Stimulated activated CD4-positive, alpha-beta T cell treated with anti-CD3 and anti-CD28 coated beads, Interleukin-15, amount 100 ng/mL, for 48 hours (primary cell): Measurements from ENCODE around the gene PDE9A.
"Not testable (repeated sequence)": the region's sequence is repeated elsewhere in the genome, so short reads cannot be mapped to it uniquely, and the experiment has no call there.

Source experiments
- DNase-seq, 2 donors: peaks; one replicate each; pipeline ENCODE4 v3.0.0-alpha.2; 2020; ENCODE audit warnings: low read depth in 2 of 2

PDE9A gene

DNA sequence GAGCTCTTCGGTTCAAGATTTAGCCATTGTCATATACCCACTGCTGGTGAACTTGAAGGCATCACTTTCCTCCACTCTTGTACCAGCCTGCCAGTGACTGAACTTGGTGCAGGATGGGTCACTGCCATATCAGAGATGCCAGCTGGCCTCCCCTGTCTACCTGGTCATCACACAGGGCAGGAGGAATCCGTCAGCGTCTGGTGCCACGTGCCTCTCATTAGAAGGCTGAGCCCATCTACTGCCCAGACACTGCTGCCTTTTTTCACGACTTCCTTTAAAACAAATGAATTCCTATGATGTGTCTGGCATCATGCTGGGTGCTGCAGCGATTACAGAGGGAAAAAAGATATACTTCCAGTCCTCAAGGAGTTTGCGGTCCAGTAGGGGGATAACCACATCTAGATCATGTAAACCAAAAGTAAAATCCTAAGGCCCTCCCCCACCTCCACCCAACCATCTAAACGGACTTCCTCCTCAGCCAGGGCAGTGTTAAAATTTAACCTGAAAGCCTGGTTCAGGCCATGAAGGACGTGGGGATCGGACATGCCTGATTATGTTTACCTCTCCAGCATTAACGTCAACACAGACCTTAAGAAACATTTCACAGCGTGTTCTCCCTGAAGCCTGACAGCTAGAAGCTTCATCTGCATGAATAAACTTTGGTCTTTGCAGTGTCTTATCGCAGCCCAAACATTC is 29.2 kb upstream of the PDE9A start:
- no peak for DNase-seq

DNA sequence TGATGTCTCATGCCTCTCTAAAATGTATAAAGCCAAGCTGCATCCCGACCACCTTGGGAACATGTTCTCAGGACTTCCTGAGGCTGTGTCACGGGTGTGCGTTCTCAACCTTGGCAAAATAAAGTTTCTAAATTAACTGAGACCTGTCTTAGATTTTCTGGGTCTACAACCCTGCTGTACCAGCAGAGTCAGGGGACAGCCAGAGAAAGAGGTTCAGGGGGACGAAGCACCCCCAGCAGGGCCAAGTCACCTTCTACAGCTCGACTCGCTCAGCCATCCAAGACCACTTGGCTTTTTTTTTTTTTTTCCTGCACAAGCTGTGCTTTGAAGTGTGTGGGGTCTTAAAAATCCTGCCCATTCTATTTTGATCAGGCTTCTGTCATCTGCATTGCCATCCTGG is 28.5 kb upstream of the PDE9A start:
- no peak for DNase-seq

DNA sequence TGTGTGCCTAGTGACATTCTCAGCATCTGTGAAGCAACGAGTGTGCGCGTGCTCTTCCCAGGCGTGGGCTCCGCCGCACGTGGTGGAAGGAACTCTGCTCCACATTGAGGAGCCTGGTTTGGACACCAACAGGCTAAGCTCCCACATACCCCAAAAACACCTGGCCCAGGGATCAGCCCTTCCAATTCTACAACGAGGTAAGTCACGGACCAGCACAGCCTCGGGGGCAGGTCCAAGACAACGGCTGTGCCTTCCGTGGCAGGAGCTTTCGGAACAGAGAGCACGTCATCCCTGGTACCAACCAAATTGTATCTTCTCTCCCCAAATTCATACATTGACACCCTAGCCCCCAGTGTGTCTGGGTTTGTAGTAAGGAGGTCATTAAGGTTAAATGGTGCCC is 27.2 kb upstream of the PDE9A start:
- no peak for DNase-seq

DNA sequence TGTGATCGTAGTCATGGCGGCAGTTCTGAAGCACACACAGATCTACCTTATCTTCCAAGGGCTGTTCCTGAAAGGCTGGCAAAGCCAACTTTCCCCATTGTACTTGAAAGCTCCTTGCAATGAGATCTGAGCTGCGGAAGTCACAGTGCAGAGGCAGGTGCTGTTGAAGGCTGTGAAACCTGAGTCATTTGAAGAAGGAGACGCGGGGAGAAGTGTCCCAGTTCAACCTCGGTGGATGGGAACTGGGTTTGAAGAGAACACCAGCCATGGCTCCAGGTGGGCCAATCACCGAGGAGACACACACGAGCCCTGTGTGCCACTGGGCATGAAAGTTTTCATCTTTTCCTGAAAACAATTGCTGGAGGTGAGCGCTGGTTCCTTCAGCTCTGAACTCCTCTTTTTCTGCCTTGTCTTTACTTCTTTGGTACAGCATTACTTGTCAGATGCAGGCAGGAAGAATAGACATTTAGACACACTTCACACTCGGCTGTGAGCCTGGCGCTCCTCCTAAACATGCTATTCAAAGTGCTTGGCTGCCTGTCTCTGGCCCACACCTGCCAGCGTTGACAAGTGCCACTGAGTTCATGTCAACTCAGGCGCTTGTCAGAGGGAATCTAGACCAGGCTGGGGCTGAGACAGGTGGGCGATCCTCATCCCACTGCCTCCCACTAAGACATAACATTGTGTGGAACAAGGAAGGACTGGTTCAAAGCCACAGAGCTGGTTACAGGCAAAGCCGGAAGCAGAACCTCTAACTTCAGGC is 25.7 kb upstream of the PDE9A start:
- DNase-seq = no peak

DNA sequence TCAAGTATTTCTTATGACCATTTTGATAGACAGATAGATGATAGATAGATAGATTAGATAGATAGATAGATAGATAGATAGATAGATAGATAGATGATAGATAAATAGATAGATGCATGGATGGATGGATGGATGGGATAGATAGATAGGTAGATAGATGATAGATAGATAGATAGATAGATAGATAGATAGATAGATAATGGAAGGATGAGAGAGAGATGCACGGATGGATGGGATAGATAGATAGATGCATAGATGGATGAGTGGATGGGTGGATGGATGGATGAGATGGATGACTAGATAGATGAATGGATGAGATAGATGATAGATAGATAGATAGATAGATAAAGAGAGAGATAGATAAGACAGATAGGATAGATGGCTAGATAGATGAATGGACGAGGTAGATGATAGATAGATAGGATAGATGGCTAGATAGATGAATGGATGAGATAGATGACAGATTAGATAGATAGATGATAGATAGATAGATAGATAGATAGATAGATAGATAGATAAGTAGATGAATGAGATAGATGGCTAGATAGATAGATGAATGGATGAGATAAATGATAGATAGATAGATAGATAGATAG is 24.9 kb upstream of the PDE9A start:
- DNase-seq = not testable (repeated sequence)

DNA sequence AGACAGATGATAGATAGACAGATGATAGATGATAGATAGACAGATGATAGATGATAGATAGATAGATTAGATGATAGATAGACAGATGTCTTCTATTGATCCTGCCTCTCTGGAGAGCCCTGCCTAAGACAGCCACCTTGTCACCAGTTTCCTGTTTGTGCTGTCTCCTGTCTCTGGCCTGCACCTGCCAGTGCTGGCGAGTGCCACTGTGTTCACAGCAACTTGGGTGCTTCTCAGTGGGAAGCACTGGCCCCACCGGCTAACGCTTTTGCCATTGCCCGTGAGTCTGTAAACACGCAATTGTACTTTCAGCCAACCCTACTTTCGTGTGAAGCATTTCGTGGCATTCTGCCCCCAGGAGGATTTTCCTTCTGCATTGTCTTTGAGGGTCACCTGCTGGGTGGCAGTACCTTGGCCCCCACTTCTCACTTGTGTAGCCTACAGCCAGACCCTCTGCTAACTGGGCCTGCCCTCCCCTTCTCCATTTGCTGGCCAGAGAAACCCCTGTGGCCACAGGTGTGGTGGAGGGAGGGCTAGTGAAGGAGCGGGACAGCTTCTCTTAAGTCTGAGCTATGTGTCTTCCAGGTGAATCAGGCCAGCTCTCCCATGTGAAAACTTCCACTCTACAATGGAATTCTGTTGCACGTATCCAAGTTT is 23.4 kb upstream of the PDE9A start:
- DNase-seq = no peak

DNA sequence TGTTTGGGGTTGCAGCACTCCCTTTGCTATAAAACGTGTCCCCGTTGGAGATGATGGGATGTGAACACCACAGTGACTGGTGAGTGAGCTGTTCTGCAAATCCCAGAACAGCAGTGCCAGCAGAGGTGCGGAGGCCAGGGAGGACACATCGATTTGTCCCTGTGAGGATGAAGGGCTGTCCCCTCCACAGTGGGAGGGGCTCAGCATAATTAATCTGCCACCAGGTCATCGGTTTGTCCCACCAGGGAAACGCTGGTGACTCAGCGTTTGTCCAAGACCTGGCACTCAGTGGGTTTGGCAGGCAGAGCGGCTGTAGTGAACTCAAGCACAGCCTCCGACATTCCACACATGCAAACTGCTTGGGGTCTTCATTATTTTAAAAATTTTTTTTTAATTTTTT is 22.8 kb upstream of the PDE9A start:
- no peak for DNase-seq

DNA sequence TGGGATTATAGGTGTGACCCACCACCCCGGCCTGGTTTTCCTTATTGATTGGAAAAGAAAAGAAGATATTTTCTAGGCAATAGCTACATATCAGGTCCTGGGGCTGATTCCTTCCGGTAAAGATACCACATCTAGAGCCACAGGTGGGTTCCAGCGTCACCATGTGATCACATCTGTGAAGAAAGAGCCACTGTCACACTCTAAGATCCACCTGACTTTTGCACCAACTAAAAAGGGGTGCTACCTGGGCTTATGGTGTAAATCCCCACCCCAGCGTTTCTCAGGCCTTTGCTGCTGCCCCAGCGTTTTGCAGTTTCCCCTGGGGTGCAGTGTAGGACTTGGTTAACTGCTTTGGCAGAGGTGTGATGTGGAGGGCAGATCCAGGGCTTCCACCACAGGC is 22.3 kb upstream of the PDE9A start:
- DNase-seq = no peak

DNA sequence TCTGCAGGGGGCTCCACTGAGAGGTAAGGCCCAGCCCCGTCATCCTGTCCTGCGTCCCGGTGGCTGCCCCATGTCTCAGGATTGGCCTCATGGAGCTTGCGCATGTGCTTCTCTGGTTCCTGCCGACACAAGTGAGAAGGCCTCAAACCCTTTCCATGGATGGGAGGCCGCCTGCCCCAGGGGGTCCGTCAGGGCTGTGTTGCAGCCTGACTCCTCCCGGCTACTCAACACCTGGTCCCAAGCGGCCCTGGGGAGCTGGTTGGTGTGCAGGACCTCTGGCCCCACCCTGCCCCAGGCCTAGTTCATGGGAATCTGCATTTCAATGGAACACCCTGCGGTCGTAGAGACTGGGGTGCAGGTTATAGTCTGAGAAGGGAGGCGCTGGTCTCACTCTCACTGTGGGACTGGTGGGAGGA is 21.1 kb upstream of the PDE9A start:
- no peak for DNase-seq

DNA sequence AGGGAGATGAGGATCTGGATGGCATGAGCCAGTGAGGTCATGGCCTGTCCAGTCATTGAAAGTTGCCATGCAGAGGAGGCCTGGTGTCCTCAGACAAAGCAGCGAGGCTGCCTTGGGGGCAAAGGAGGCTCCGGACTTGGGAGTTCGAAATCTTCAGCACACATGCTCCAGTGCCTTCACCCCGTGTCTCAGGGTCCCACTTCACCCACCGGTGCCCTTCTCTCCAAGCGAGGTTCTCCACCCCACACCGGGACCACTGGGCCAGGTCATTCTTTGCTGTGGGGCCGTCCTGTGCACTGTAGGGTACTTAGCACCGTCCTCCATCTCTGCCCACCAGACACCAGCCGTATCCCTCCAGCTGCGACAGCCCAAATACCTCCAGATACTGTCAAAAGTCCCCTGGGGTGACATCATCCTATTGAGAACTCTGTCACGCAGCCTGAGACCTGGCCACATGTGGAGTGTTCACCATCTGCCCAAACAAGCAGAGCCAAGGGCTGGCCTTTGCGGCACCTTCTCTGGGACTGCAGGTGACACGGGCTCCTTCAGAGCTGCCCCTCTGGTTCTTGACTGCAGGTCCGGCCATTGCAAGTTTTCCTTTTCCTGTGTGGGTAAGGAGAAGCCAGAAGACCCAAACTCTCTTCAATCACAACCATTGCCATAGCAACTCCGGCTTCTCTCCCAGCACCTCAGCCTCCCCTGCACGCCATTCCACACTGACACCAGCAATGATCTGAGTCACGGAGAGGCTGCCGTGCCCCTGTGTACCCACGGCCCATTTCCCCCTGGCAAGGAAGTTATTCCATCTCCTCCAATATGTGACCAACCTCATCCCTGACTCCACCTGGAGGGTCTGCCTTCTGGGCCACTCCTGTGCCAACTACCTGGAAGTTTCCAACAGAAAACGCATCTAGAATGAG is 20.4 kb upstream of the PDE9A start:
- DNase-seq = no peak

DNA sequence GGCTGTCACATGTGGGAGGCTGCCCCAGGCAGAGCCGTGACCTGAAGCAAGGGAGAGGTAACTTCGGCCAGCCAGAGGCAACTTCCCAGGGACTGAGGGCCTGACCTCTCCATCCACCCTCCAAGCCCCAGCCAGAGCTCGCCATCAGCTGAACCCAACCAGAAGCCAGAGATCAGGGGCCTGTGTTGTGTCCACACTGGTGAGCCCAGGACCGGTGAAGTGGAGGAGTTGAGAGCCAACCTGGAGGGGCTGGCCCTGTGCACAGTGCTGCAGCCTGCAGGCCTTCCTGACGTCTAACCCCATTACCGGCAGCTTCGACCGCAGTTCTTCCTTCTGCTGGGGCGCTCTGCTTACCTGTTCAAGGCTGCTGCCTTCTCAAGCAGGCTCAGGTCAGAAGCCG is 19.6 kb upstream of the PDE9A start:
- no peak for DNase-seq

DNA sequence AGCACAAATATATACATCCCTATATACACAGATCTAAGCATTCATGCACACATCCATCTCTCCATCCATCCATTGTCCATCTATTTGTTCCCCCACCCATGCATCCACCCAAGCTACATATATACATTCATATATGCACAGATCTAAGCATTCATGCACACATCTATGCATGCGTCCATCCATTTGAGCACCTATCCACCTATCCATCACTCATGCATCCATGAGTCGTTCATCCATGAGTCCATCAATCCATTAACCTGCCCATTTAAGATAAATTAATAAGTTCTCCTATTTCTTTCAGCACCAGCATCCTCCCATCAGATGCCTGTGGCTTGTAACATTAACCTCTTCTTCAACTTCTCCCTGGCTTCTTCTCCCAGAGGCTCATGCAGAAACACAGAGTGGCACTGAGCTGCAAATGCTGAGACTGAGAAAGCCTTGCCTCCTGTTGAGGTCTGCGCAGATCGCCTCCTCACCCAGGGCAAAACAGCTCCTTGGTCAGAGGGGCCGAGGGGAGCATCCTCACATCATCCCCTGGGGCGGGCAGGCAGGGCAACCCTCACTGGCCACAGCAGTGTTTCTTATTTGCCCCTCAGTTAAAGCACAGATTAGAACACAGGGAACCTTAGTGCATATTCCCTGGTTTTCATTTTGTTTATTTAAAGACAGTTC is 17.4 kb upstream of the PDE9A start:
- DNase-seq = no peak

DNA sequence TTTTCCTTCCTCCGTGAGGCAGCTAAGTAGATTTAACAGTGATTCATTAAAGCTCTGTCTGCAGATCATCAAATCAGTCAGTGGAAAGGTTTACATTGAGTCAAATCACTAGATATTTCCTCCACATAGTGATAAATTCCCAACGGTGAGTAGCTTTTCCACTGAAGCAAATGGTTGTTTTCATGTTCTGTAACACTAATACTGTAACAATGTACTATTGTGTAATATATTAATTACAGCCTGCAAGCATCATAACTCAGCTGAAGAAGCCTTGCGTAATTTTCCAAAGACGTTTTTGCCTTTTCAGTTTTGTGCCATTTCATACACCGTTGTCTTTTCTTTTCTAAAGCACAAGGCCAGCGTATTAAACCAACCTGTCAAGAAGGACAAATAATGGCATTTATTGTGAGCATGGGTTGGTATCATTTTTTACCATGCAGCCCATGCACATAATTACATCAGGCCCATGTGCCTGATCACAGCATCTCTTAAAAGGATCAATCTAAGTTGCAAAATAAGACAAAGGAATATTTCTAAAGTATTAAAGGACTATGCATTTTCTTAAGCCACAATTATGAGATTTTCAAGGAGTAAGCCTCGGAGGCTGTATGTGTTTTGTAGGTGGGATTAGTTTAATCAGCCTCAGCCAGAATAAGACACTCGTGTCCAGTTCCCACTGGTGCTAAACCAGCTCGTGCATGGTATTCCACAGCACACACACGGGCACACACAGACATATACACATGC is 16.7 kb upstream of the PDE9A start:
- no peak for DNase-seq

DNA sequence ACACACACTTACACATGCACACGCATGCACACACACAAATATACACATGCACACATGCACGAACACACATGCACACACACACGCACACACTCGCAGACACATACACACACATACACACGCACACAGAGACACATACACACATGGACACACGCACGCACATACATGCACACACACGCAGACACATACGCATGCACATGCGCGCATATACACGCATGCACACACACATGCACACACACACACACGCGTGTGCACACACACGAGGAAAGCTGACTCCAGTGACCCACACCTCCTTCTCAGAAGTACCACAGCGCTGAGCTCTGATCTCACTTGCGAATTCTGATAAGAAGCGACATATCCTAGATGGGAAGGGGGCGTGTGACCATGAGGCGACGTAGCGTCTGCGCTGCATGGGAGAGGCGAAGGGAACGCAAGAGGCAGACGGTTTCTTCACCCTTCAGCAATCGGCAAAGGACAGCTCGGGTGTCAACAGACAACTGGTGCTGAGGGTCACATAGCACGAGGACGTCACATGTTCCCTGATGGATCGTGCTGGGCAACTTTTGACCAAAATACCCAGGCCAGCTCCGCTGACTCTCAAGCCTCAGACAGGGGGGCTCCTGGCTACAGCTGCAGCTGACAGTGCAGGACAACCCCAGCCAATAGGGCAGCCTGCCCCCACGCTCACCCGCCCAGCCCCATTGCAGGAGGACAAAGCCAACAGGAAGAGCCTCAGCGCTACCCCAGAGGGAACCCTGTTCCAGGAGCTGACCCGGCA is 16.0 kb upstream of the PDE9A start:
- DNase-seq = no peak

DNA sequence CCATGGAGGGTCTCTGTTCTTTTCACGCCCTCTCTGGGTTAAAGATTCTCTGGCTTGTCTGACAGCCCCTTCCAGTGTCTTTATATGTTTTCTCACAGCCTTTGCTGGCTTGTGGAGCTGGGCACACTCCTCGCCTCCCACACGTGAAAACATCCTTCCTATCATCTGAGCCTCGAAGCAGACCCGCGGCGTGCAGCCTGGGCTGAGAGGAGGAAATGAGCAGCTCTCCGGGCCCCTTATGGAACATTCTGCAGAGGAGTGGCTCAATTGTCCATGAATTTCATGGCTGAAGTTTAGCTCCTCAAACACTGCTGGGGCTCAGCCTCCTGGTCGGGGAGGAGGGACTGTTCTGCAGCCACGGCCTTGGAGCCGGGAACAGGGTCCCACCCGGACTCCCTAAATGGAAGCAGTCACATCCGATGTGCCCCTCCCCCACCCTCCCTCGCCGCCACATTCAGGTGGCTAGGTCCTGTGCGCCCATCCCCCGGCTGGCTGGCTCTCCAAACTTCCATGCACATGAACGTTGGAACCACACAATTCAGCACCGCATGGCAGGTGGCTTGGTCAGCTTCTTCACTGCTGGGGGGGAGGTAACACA is 15.1 kb upstream of the PDE9A start:
- no peak for DNase-seq

DNA sequence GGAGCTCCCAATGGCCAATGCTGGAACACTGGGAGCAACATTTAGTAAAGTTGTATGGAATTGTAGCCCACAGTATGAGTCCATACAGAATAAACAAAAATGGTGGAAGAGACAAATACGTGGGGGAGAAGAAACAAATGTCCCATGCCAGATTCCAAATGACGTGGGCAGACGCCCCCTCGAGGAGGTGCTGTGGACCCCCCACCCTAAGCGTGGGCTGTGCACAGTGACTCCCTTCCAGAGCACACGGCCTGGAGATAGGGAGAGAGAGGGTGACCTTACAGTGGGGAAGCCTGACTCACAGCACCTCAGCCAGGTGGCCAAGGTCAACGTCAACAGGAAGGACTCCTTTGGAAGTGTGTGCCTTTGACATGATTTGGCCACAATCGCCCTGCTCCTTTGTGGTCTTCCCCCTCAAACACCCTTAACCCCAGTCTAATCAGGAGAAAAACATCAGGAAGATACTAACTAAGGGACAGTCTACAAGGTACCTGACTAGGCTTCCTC is 13.7 kb upstream of the PDE9A start:
- DNase-seq = no peak

DNA sequence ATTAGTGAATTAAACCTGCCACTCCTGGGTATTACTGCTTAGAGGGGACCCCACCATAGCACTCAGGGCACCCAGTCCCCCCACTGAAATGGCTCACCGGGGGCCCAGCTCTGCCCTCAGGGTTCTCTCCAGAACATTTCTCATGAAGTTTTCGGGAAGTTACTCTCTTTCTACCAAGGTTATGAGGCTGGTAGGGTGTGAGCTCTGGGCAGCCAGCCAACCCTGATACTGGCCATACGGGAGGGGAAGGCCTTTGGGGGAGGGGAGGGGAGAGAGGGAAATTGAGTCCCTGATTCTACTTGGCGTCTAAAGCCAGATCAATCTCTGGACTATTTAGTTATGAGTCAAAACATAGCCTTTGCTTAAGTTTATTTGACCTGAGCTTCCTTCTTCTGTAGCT is 12.9 kb upstream of the PDE9A start:
- no peak for DNase-seq

DNA sequence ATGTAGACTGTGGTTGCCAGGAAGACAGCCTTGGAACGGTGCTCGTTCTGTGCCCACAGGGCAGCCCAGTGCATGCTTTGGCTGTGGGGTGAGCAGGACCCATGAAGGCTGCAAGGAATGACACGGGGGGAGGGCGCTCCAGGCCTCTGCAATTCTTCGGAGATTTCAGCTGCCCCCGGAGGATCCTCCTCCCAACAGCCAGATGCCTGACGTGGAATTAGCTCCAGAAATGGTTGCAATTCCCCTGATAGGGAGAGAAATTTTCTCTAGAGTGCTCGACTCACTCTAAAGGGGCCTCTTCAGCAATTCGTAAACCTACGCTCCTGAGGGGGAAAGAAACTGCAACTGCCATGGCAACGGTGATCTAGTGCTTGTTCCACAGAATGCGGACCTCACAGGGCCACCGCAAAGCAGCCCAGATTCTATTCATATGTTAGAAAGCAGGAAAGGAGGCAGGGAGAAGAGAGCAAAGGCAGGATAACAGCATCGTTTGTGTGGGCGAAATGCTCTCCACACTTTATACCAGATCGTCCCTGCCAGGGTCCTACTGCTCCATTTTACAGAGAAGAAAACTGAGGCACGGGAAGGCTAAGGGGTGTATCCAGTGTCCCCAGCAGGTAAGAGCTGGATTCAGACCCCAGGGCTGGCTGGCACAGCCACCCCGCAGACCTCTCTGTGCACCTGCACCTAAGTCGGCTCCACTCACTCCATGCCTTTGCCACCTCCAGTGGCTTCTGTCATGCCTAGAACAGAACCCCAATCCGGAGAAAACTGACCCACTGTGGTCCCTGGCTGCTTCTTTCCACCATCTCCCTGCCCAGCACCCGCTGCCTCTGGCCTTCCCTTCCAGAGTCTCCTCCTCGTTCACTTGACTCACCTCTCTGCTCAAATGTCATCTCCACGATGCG is 11.9 kb upstream of the PDE9A start:
- DNase-seq = no peak
